OCI-LY1 (cell line): ENCODE results near the gene DCBLD2.
A peak's percentile ranks its signal among the peaks of the same experiment; 100 is the strongest.

Experiments used
- H2AFZ ChIP-seq: fragments of 200-600 bp; sonication (generic), shearing (Covaris generic); 2 replicates; pipeline ENCODE4 v1.6.0; 2014; ENCODE audit warnings: antibody characterized with exemption, mild to moderate bottlenecking, low read length
- H3F3A ChIP-seq: fragments of 200-600 bp; sonication (generic), shearing (Covaris generic); 2 replicates; pipeline ENCODE4 v1.6.0; 2014; ENCODE audit warnings: mild to moderate bottlenecking, antibody characterized with exemption, low read length, moderate library complexity; ENCODE audit not compliant: insufficient read depth
- H3K27ac ChIP-seq: fragments of 200-600 bp; sonication (generic); 2 replicates; pipeline ENCODE4 v1.5.1; 2014; ENCODE audit warnings: low read length, mixed run types, mild to moderate bottlenecking, low read depth; ENCODE audit not compliant: poor library complexity, severe bottlenecking
- H3K27me3 ChIP-seq: fragments of 200-600 bp; sonication (generic); 2 replicates; pipeline ENCODE4 v1.6.0; 2014; ENCODE audit warnings: antibody characterized with exemption, mild to moderate bottlenecking, low read length, moderate library complexity; ENCODE audit not compliant: insufficient read depth
- H3K36me3 ChIP-seq: fragments of 200-600 bp; sonication (generic); 2 replicates; pipeline ENCODE4 v1.6.1; 2014; ENCODE audit warnings: mild to moderate bottlenecking, antibody characterized with exemption, low read length, moderate library complexity, mixed read lengths; ENCODE audit not compliant: insufficient read depth
- H3K4me1 ChIP-seq: fragments of 200-600 bp; sonication (generic); 2 replicates; pipeline ENCODE4 v1.5.1; 2014; ENCODE audit warnings: mild to moderate bottlenecking, low read length, moderate library complexity; ENCODE audit not compliant: insufficient read depth, severe bottlenecking
- H3K4me2 ChIP-seq: fragments of 200-600 bp; sonication (generic), shearing (Covaris generic); 2 replicates; pipeline ENCODE4 v1.6.1; 2014; ENCODE audit warnings: low read length
- H3K4me3 ChIP-seq: fragments of 200-600 bp; sonication (generic); 2 replicates; pipeline ENCODE4 v1.5.1; 2014; ENCODE audit warnings: low read length, low read depth, mild to moderate bottlenecking, mixed read lengths; ENCODE audit not compliant: poor library complexity, severe bottlenecking
- H3K79me2 ChIP-seq: fragments of 200-600 bp; shearing (Covaris generic); 2 replicates; pipeline ENCODE4 v1.6.1; 2016; ENCODE audit warnings: mixed run types, low read length, mixed read lengths; ENCODE audit not compliant: insufficient read depth
- H3K9ac ChIP-seq: fragments of 200-600 bp; sonication (generic), shearing (Covaris generic); 2 replicates; pipeline ENCODE4 v1.6.1; 2014; ENCODE audit warnings: mild to moderate bottlenecking, low read length, mixed read lengths
- H3K9me2 ChIP-seq: fragments of 200-600 bp; sonication (generic), shearing (Covaris generic); 2 replicates; pipeline ENCODE4 v1.6.1; 2014; ENCODE audit warnings: low read depth, mild to moderate bottlenecking, low read length, mixed read lengths
- H3K9me3 ChIP-seq: fragments of 200-600 bp; shearing (Covaris generic); 2 replicates; pipeline ENCODE4 v1.6.1; 2014; ENCODE audit warnings: low read length, mixed read lengths
- H4K20me1 ChIP-seq: fragments of 200-600 bp; sonication (generic), shearing (Covaris generic); 2 replicates; pipeline ENCODE4 v1.6.0; 2016; ENCODE audit warnings: mild to moderate bottlenecking, low read length; ENCODE audit not compliant: insufficient read depth
- EZH2 ChIP-seq: fragments of 200-600 bp; sonication (generic), shearing (Covaris generic); IDR thresholded peaks from 2 replicates; pipeline ENCODE4 v1.8.0; 2017; ENCODE audit warnings: borderline replicate concordance, mixed run types, mild to moderate bottlenecking, antibody characterized with exemption, low read length, moderate library complexity, mixed read lengths
- TF ChIP-seq, protein P1 (sequence below): fragments of 200-600 bp; sonication (generic), shearing (Covaris generic); IDR thresholded peaks from 2 replicates; pipeline ENCODE4 v1.5.1; 2017; ENCODE audit warnings: mild to moderate bottlenecking, antibody characterized with exemption, low read length, moderate library complexity, mixed read lengths

Gene DCBLD2

DNA sequence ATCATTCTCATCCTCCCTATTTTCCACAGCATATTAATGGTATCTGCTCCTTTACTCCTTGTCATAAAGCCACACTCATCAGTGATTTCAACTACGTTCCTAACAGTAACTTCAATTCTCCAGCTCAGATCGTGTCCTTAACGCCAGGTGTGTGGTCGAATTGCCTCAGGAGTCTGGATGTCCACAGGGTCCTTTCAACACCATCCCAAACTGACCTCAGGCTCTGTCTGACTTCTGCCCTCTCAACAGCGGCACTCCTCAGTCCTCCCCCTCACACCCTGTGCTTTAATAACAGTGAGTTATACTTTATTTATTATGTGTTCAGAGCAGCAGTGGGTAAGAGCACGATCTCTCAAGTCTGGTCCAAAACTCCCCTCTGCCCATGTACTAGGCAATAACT, 95.9 kb downstream of the DCBLD2 start:
- H3K9ac ChIP-seq, result no peak overlapping the region
- H3K27ac ChIP-seq, result no peak overlapping the region
- H3K9me2 ChIP-seq, result no peaks in the 10 kb centered on the region
- H3K4me2 ChIP-seq, result no peak overlapping the region
- TF ChIP-seq EZH2, result no peak
- H3F3A ChIP-seq, result no peaks in the 10 kb centered on the region
- H3K9me3 ChIP-seq, result no peaks in the 10 kb centered on the region
- no peaks in the 10 kb centered on the region for H3K36me3 ChIP-seq
- H3K4me3 ChIP-seq, result no peak overlapping the region
- H3K27me3 ChIP-seq, result no peaks in the 10 kb centered on the region
- no peaks in the 10 kb centered on the region for H3K4me1 ChIP-seq
- H3K79me2 ChIP-seq, result no peaks in the 10 kb centered on the region
- no peak overlapping the region for H2AFZ ChIP-seq
- H4K20me1 ChIP-seq, result no peaks in the 10 kb centered on the region

DNA sequence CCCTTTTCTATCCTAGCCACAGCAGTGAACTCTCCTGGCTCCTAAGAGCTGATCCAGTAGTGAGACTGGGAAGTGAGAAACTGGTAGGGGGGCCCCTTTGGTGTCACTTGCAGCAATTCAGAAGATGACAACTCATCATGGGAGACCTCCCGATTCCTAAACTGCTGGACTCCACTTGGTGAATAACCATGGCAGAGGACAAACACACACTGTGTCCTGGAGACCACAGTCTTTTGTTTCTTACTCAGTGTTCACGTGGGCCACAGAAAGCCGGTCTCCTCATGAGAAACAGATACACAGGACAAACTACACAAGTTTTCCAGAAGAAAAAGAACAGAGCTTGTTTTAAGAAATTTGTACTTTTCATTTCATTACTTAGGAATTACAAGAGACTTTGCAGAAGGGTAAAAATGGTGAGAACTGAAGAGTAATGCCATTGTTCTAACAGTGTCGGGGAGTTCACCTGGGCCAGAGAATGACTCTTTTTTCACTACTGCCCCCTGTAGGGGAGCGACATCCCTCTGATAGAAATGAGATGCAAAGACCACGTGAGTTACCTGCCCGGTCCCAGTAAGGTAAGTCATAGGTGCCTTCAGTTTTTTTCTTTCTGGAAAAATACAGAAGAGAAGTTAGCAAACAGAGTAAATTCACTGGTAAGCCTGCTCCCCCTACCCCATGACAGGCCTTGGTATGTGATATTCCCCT, 100.3 kb downstream of the DCBLD2 start:
- H3K9ac ChIP-seq, result no peak overlapping the region
- H3K27ac ChIP-seq, result no peak overlapping the region
- no peaks in the 10 kb centered on the region for H3K36me3 ChIP-seq
- no peak overlapping the region for H3K4me2 ChIP-seq
- H3F3A ChIP-seq, result no peaks in the 10 kb centered on the region
- no peaks in the 10 kb centered on the region for H3K27me3 ChIP-seq
- H3K4me3 ChIP-seq, result no peak overlapping the region
- no peak overlapping the region for H2AFZ ChIP-seq
- H3K9me2 ChIP-seq, result no peaks in the 10 kb centered on the region
- H3K4me1 ChIP-seq, result no peaks in the 10 kb centered on the region
- TF ChIP-seq, protein P1, sequence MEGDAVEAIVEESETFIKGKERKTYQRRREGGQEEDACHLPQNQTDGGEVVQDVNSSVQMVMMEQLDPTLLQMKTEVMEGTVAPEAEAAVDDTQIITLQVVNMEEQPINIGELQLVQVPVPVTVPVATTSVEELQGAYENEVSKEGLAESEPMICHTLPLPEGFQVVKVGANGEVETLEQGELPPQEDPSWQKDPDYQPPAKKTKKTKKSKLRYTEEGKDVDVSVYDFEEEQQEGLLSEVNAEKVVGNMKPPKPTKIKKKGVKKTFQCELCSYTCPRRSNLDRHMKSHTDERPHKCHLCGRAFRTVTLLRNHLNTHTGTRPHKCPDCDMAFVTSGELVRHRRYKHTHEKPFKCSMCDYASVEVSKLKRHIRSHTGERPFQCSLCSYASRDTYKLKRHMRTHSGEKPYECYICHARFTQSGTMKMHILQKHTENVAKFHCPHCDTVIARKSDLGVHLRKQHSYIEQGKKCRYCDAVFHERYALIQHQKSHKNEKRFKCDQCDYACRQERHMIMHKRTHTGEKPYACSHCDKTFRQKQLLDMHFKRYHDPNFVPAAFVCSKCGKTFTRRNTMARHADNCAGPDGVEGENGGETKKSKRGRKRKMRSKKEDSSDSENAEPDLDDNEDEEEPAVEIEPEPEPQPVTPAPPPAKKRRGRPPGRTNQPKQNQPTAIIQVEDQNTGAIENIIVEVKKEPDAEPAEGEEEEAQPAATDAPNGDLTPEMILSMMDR, result peak; percentile 20; the same call in 1 of the 2 replicates
- no peak for TF ChIP-seq EZH2
- H3K9me3 ChIP-seq, result no peaks in the 10 kb centered on the region
- no peaks in the 10 kb centered on the region for H4K20me1 ChIP-seq
- no peaks in the 10 kb centered on the region for H3K79me2 ChIP-seq

DNA sequence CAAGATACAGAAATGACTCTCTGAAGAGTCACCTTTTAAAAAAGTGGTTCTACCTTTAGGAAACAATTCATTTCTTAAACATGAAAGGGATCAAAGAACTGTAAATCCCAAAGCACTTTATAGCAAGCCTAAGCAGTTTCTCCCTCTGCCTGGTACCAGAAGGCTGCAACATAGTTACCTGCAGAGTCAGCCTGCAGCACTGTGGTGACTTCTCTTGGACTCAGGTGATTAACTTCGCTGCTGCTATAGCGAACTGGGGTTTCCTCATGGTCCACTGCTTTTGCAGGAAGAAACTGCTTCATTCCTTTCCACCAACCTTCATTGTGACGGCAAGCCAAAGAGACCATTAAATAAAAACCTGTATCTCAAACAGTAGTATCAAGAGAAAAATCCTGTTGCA, 101.1 kb downstream of the DCBLD2 start:
- H4K20me1 ChIP-seq, result no peaks in the 10 kb centered on the region
- H3K4me1 ChIP-seq, result no peaks in the 10 kb centered on the region
- no peaks in the 10 kb centered on the region for H3K79me2 ChIP-seq
- no peaks in the 10 kb centered on the region for H3F3A ChIP-seq
- no peak overlapping the region for H3K4me2 ChIP-seq
- no peak overlapping the region for H3K9ac ChIP-seq
- H3K9me3 ChIP-seq, result no peaks in the 10 kb centered on the region
- no peak overlapping the region for H3K27ac ChIP-seq
- H3K27me3 ChIP-seq, result no peaks in the 10 kb centered on the region
- H2AFZ ChIP-seq, result no peak overlapping the region
- no peaks in the 10 kb centered on the region for H3K36me3 ChIP-seq
- H3K4me3 ChIP-seq, result no peak overlapping the region
- TF ChIP-seq, protein P1, result no peak
- TF ChIP-seq EZH2, result no peak
- H3K9me2 ChIP-seq, result no peaks in the 10 kb centered on the region

DNA sequence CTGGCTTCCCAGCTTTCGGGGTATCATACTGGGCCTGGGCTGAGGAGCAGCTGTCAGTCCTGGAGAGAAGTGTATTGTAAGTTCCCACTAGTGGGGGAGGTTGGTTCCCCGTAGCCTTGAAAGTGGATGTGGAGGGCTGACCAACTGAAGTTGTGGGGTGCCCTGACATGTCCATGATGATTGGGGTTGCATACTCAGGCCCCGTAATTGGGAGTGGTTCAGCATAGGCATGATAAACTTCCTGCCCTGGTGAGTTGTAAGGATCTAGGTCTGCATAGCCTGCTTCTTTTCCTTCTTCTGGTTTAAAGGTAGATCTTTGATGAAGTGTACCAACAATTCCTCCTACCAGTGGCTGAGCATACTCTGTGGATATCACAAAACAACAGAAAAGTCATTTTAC, 102.0 kb downstream of the DCBLD2 start:
- H3K4me2 ChIP-seq, result no peak overlapping the region
- no peak overlapping the region for H2AFZ ChIP-seq
- no peaks in the 10 kb centered on the region for H3K9me3 ChIP-seq
- H3K9ac ChIP-seq, result no peak overlapping the region
- H3F3A ChIP-seq, result no peaks in the 10 kb centered on the region
- no peak overlapping the region for H3K27ac ChIP-seq
- H3K4me1 ChIP-seq, result no peaks in the 10 kb centered on the region
- no peaks in the 10 kb centered on the region for H3K36me3 ChIP-seq
- H3K4me3 ChIP-seq, result no peak overlapping the region
- H3K27me3 ChIP-seq, result no peaks in the 10 kb centered on the region
- TF ChIP-seq, protein P1, result no peak
- TF ChIP-seq EZH2, result no peak
- no peaks in the 10 kb centered on the region for H3K79me2 ChIP-seq
- no peaks in the 10 kb centered on the region for H4K20me1 ChIP-seq
- H3K9me2 ChIP-seq, result no peaks in the 10 kb centered on the region
